CD4-positive, alpha-beta T cell treated with Interleukin-17A for 4 hours (primary cell): ENCODE measurements around the gene RETREG1.
"Not testable (repeated sequence)": the region's sequence is repeated elsewhere in the genome, so short reads cannot be mapped to it uniquely, and the experiment has no call there.

ENCODE experiments used
- DNase-seq: peaks from one replicate; pipeline ENCODE4 v3.0.0-alpha.2; 2020; ENCODE audit warnings: mixed read lengths

RETREG1 gene

GRCh38 chr5:16616536-16617273 is at the start of gene RETREG1:
TSS of gene RETREG1 (minus strand) at chr5:16616997. CDS start at chr5:16616971, 26 bp downstream.
- DNase-seq, result peak; percentile 91

GRCh38 chr5:16666130-16666882 is 49.5 kb upstream of the RETREG1 start:
- DNase-seq, result peak; percentile 11

GRCh38 chr5:16665601-16666000 is 48.8 kb upstream of the RETREG1 start:
- no peak for DNase-seq

GRCh38 chr5:16664368-16664767 is 47.6 kb upstream of the RETREG1 start:
- no peak for DNase-seq

GRCh38 chr5:16663840-16664239 is 47.0 kb upstream of the RETREG1 start:
- DNase-seq, result no peak

GRCh38 chr5:16661713-16662112 is 44.9 kb upstream of the RETREG1 start:
- DNase-seq, result no peak

- DNase-seq, result no peak
Observed at GRCh38 chr5:16660982-16661381, 44.2 kb upstream of the RETREG1 start.

GRCh38 chr5:16659536-16659935 is 42.7 kb upstream of the RETREG1 start:
- no peak for DNase-seq

- no peak for DNase-seq
Observed at GRCh38 chr5:16656561-16657191, 39.9 kb upstream of the RETREG1 start.

GRCh38 chr5:16654647-16655334 is 38.0 kb upstream of the RETREG1 start:
- DNase-seq, result no peak

- DNase-seq, result not testable (repeated sequence)
Observed at GRCh38 chr5:16648739-16649138, 31.9 kb upstream of the RETREG1 start.

GRCh38 chr5:16644301-16644889 is 27.6 kb upstream of the RETREG1 start:
- DNase-seq, result no peak

- DNase-seq, result no peak
Observed at GRCh38 chr5:16642867-16643266, 26.1 kb upstream of the RETREG1 start.

GRCh38 chr5:16639206-16639605 is 22.4 kb upstream of the RETREG1 start:
- no peak for DNase-seq

GRCh38 chr5:16628376-16628775 is 11.6 kb upstream of the RETREG1 start:
- no peak for DNase-seq

GRCh38 chr5:16626696-16627264 is 10.0 kb upstream of the RETREG1 start:
- DNase-seq, result peak; percentile 29

GRCh38 chr5:16625096-16625495 is 8.3 kb upstream of the RETREG1 start:
- DNase-seq, result no peak

GRCh38 chr5:16619136-16619535 is 2.3 kb upstream of the RETREG1 start:
- no peak for DNase-seq

GRCh38 chr5:16618138-16618897 is 1.5 kb upstream of the RETREG1 start:
- no peak for DNase-seq

- peak; percentile 75 for DNase-seq
Observed at GRCh38 chr5:16617274-16617968, 624 bp upstream of the RETREG1 start.
